ENCODE measurements around the gene FANCI. TPM values are rescaled to one million over a fixed set of nuclear protein-coding genes. Genes with fewer than 3 reads are reported as not detected.

FANCI gene
- total RNA-seq, 1 donor from 2014 or later, result 9.1 TPM

DNA sequence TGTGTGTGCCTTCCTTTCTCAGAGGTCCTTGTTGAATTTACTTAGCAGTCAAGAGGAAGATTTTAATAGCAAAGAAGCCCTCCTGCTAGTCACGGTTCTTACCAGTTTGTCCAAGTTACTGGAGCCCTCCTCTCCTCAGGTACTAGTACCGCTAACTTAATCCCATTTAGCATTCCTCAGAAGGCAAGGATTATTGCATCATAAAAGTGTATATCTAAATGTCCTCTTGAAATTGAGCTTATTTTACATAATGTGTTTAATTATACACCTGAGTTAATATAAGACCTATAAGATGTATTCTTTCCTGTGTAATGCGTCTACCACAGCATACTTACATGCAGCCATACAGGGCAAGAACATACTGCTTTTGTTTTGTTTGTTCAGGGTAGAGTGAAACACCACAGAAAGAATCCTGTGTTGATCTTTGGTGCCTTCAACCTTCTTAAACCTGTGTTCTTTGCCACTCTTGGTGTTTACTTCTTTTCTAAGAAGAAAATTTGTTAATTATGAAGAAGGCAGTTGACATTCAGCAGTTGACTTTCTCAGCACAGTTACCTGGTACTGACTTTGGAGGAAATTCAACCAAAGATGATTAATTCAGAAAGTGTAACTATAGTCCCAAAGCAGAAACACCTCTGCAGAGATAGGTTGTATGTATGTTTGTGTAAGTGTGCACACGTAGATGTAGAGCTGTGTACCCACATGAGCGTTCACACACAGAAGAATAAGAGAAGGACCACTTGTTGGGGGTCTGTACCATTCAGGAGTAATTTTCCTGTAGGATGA is 57.7 kb downstream of the FANCI start:
- TF ChIP-seq POLR2A (IDR thresholded peaks at IDR 0.05) (no peak), POLR2AphosphoS5 (IDR thresholded peaks at IDR 0.05; ENCODE audit: insufficient read depth in 1 of 2, low read depth in 1 of 2) (no peak)
- TF ChIP-seq, protein P1, sequence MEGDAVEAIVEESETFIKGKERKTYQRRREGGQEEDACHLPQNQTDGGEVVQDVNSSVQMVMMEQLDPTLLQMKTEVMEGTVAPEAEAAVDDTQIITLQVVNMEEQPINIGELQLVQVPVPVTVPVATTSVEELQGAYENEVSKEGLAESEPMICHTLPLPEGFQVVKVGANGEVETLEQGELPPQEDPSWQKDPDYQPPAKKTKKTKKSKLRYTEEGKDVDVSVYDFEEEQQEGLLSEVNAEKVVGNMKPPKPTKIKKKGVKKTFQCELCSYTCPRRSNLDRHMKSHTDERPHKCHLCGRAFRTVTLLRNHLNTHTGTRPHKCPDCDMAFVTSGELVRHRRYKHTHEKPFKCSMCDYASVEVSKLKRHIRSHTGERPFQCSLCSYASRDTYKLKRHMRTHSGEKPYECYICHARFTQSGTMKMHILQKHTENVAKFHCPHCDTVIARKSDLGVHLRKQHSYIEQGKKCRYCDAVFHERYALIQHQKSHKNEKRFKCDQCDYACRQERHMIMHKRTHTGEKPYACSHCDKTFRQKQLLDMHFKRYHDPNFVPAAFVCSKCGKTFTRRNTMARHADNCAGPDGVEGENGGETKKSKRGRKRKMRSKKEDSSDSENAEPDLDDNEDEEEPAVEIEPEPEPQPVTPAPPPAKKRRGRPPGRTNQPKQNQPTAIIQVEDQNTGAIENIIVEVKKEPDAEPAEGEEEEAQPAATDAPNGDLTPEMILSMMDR (IDR thresholded peaks at IDR 0.05), result no peak
- Histone ChIP-seq H3K36me3 (no peaks in the 10 kb centered on the region), H3K27ac (no peak overlapping the region), H3K9me3 (no peaks in the 10 kb centered on the region), H3K4me3 (no peak overlapping the region), H3K27me3 (no peaks in the 10 kb centered on the region), H3K4me1 (no peaks in the 10 kb centered on the region)
- intact Hi-C loops (cut with DNase I), result no loop called here
- DNase-seq (ENCODE audit: extremely low spot score in 2 of 2), result no peak

- no peak overlapping the region for H3K4me3 ChIP-seq
- intact Hi-C loops (cut with DNase I), result no loop called here
These were observed 60.2 kb downstream of the FANCI start for GRCh38 chr15:89303986-89304385.

GRCh38 chr15:89305395-89305794 is 61.6 kb downstream of the FANCI start:
- H3K27ac ChIP-seq, result no peak overlapping the region
- TF ChIP-seq, protein P1 (IDR thresholded peaks at IDR 0.05), result no peak
- TF ChIP-seq POLR2A (IDR thresholded peaks at IDR 0.05) (no peak), POLR2AphosphoS5 (IDR thresholded peaks at IDR 0.05; ENCODE audit: insufficient read depth in 1 of 2, low read depth in 1 of 2) (no peak)
- H3K9me3 ChIP-seq, result no peaks in the 10 kb centered on the region
- no peak for DNase-seq (ENCODE audit: extremely low spot score in 2 of 2)
- no peaks in the 10 kb centered on the region for H3K4me1 ChIP-seq
- no peaks in the 10 kb centered on the region for H3K36me3 ChIP-seq
- intact Hi-C loops (cut with DNase I), result no loop called here
- H3K27me3 ChIP-seq, result no peaks in the 10 kb centered on the region
- H3K4me3 ChIP-seq, result no peak overlapping the region

More at GRCh38 chr15:89303986-89304385, 60.2 kb downstream of the FANCI start:
- no peaks in the 10 kb centered on the region for H3K27me3 ChIP-seq
- no peaks in the 10 kb centered on the region for H3K4me1 ChIP-seq
- DNase-seq (ENCODE audit: extremely low spot score in 2 of 2), result no peak
- H3K36me3 ChIP-seq, result no peaks in the 10 kb centered on the region
- no peak overlapping the region for H3K27ac ChIP-seq
- H3K9me3 ChIP-seq, result no peaks in the 10 kb centered on the region
- no peak for TF ChIP-seq POLR2AphosphoS5 (IDR thresholded peaks at IDR 0.05; ENCODE audit: insufficient read depth in 1 of 2, low read depth in 1 of 2)
- no peak for TF ChIP-seq POLR2A (IDR thresholded peaks at IDR 0.05)
- TF ChIP-seq, protein P1 (IDR thresholded peaks at IDR 0.05), result no peak

DNA sequence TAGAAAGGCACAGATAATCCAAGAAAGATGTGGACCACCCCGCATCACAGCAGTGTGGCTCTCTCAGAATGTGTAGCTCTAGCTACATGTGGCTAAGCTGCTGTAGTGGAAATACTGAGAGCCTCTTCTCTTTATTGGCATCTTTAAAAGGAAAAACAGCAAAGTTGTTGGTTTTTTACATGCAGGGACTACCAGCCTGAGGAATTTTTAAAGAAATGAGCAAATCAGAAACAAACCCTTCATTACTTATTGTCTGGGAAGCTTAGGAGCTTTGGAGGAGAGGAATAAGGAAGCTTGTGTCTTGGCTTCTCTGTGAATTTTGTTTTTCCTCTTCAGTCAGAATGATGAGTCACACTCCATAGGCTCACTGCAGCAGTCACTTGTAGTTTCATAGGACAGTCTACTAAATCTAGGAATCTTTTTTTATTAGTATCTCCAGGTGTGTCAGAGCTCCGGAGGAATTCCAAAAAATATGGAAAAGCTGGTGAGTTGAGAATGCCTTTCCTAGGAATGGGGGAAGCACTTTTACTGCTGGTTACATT is 63.3 kb downstream of the FANCI start:
- no peaks in the 10 kb centered on the region for H3K4me1 ChIP-seq
- H3K27me3 ChIP-seq, result no peaks in the 10 kb centered on the region
- H3K9me3 ChIP-seq, result no peaks in the 10 kb centered on the region
- H3K4me3 ChIP-seq, result no peak overlapping the region
- no peak overlapping the region for H3K27ac ChIP-seq
- intact Hi-C loops (cut with DNase I), result no loop called here
- no peak for DNase-seq (ENCODE audit: extremely low spot score in 2 of 2)
- no peaks in the 10 kb centered on the region for H3K36me3 ChIP-seq
- TF ChIP-seq POLR2A (IDR thresholded peaks at IDR 0.05) (no peak), POLR2AphosphoS5 (IDR thresholded peaks at IDR 0.05; ENCODE audit: insufficient read depth in 1 of 2, low read depth in 1 of 2) (no peak)
- TF ChIP-seq, protein P1 (IDR thresholded peaks at IDR 0.05), result no peak

- no peak for DNase-seq (ENCODE audit: extremely low spot score in 2 of 2)
- H3K27ac ChIP-seq, result no peak overlapping the region
- H3K4me3 ChIP-seq, result no peak overlapping the region
- H3K36me3 ChIP-seq, result no peaks in the 10 kb centered on the region
- no peaks in the 10 kb centered on the region for H3K27me3 ChIP-seq
- TF ChIP-seq, protein P1 (IDR thresholded peaks at IDR 0.05), result no peak
- TF ChIP-seq POLR2AphosphoS5 (IDR thresholded peaks at IDR 0.05; ENCODE audit: insufficient read depth in 1 of 2, low read depth in 1 of 2) (no peak), POLR2A (IDR thresholded peaks at IDR 0.05) (no peak)
- no peaks in the 10 kb centered on the region for H3K9me3 ChIP-seq
- intact Hi-C loops (cut with DNase I), result no loop called here
- no peaks in the 10 kb centered on the region for H3K4me1 ChIP-seq
These were observed 64.0 kb downstream of the FANCI start for GRCh38 chr15:89307791-89308190.
